ENCODE measurements around the gene STIM1. TPM values are rescaled to one million over a fixed set of nuclear protein-coding genes. Genes with fewer than 3 reads are reported as not detected.

Gene STIM1
- total and polyA plus RNA-seq, 10 of the 15 experiments (the other 5 are each of a cell fraction or from before 2014, with no cell fraction given): 8.6 to 57.7 (median 29.3) TPM

- POLR2A ChIA-PET: interaction anchor here (0.5 to 18.1 kb wide), 9 partner anchors 9 to 40 kb away, joined by 3 to 405 read pairs (median 24); partner anchors contain the start of genes RHOG and STIM1
- H3K27me3 ChIP-seq (replicated peaks in 1 of 2; ENCODE audit: control insufficient read depth in 2 of 2, insufficient read depth in 2 of 2, low read length in 1 of 2): no peaks in the 10 kb centered on the region
- WGBS (ENCODE audit: insufficient coverage, insufficient replicate concordance, low lambda C conversion rate, missing lambda C conversion rate): 20% methylated on average over 3 of the region's 4 CpGs
- H3K79me2 ChIP-seq (ENCODE audit: control insufficient read depth, insufficient read depth, low read length): peaks cover 89% of the 10 kb centered on the region
- DNase-seq (ENCODE audit: low read depth, low spot score): peak; percentile 76
- no peaks in the 10 kb centered on the region; the same call in 2 of the 3 replicates for H3K9me3 ChIP-seq (replicated peaks; ENCODE audit: control insufficient read depth, insufficient read depth, low read length)
- CTCF ChIA-PET: interaction anchor here (1.1 to 37.4 kb wide), 5 partner anchors 11 to 193 kb away, joined by 5 to 1047 read pairs (median 16); partner anchors contain the start of genes RHOG and STIM1
- peak overlapping the region; percentile 93 for H3K4me2 ChIP-seq (ENCODE audit: control insufficient read depth, insufficient read depth)
- peaks cover 61% of the 10 kb centered on the region for H3K4me1 ChIP-seq (ENCODE audit: control insufficient read depth, insufficient read depth, low read length)
- H3K9ac ChIP-seq (ENCODE audit: control insufficient read depth, insufficient read depth, low read length): peak overlapping the region; percentile 45
- RAD21 ChIA-PET (ENCODE audit: unreplicated experiment): interaction anchor here (1.2 to 16.8 kb wide), 14 partner anchors 8 to 193 kb away, joined by 3 to 253 read pairs (median 16); partner anchors contain the start of genes RHOG and STIM1
- peak overlapping the region; percentile 83 for H3K27ac ChIP-seq (ENCODE audit: control insufficient read depth, insufficient read depth)
- H3K4me3 ChIP-seq: peak overlapping the region; percentile 46
- H3K36me3 ChIP-seq (ENCODE audit: control insufficient read depth in 2 of 2, insufficient read depth in 2 of 2, low read length in 1 of 2): 0 out of 4 replicates have a peak, but pooled peaks cover 0 to 2% of the 10 kb centered on the region in 2 experiments
- BruUV-seq (replicated peaks): no TSS peak
- no peak for FAIRE-seq
- intact Hi-C loops (cut with micrococcal nuclease; ENCODE audit: unreplicated experiment) (loop anchor here (2.0 kb wide), 1 partner anchor 25 kb away; the partner anchor contains the start of gene STIM1), in situ Hi-C loops (cut with MboI) (no loop called here)
- SMC1A ChIA-PET (ENCODE audit: uncharacterized antibody, unreplicated experiment): interaction anchor here (1.0 to 23.8 kb wide), 13 partner anchors 11 to 188 kb away, joined by 3 to 633 read pairs (median 7); partner anchors contain the start of gene STIM1
- H4K20me1 ChIP-seq (ENCODE audit: control insufficient read depth, insufficient read depth): no peaks in the 10 kb centered on the region
- no peak overlapping the region for H2AFZ ChIP-seq (ENCODE audit: control insufficient read depth, low read depth, low read length)
- peak; percentile 82 for ATAC-seq
- TF ChIP-seq CREB1 (IDR thresholded peaks at IDR 0.05; ENCODE audit: low read depth) (no peak), ATF2 (IDR thresholded peaks at IDR 0.05; ENCODE audit: low read length) (peak; percentile 49; the same call in 1 of the 2 replicates), MYB (IDR thresholded peaks at IDR 0.05; ENCODE audit: borderline replicate concordance, low read depth, low read length) (no peak), ELK1 (IDR thresholded peaks at IDR 0.05; ENCODE audit: low read depth, low read length) (no peak), KDM1A (IDR thresholded peaks at IDR 0.05; ENCODE audit: borderline replicate concordance) (no peak), NFYA (IDR thresholded peaks at IDR 0.05; ENCODE audit: borderline replicate concordance, low read depth, low read length) (no peak), TBL1XR1 (IDR thresholded peaks at IDR 0.05; ENCODE audit: low read depth, low read length) (no peak), ZBED1 (IDR thresholded peaks at IDR 0.05; ENCODE audit: borderline replicate concordance) (0 out of 2 replicates have a peak, but pooled peaks have one; percentile 5), SRF (IDR thresholded peaks at IDR 0.05; ENCODE audit: low read depth in 2 of 2, low read length in 2 of 2) (no peak), CEBPZ (IDR thresholded peaks at IDR 0.05; ENCODE audit: low read depth, low read length) (no peak), IKZF2 (IDR thresholded peaks at IDR 0.05) (peak; percentile 82 to 84), SMAD5 (IDR thresholded peaks at IDR 0.05; ENCODE audit: low read depth) (no peak), SKIL (IDR thresholded peaks at IDR 0.05; ENCODE audit: low read depth, poor library complexity, severe bottlenecking) (peak; percentile 71), SP1 (IDR thresholded peaks at IDR 0.05; ENCODE audit: low read depth, low read length) (no peak), DPF2 (IDR thresholded peaks at IDR 0.05) (peak; percentile 37), HDAC2 (IDR thresholded peaks at IDR 0.05) (no peak)
Measured at GRCh38 chr11:3879216-3879966, 23.9 kb downstream of the STIM1 start.

Data from GM12878 (cell line).